Right lobe of liver (tissue), 6 donors: ENCODE measurements around the gene SIM1. TPM values are rescaled to one million over a fixed set of nuclear protein-coding genes. Genes with fewer than 3 reads are reported as not detected.

Source experiments
- ATAC-seq, 4 donors: fragments of 200-7000 bp; cut with Tn5 transposase; one replicate each; pipeline ENCODE4 v1.9.1; 2020; ENCODE audit warnings: mild to moderate bottlenecking in 4 of 4, moderate library complexity in 4 of 4
- DNase-seq, 3 donors: peaks; one replicate each; pipeline ENCODE4 v3.0.0-alpha.2; 2020
- H3K27ac ChIP-seq, 3 donors: fragments of 200-600 bp; one replicate each; pipeline ENCODE4 v1.8.0; 2022
- H3K27me3 ChIP-seq, 2 donors: fragments of 200-600 bp; one replicate each; pipeline ENCODE4 v1.8.0; 2022
- H3K36me3 ChIP-seq, 4 donors: fragments of 200-600 bp; sonication (generic) in 1 of 4; one replicate each; pipeline versions ENCODE4 v1.5.1 to v1.8.0; 2017 to 2022; ENCODE audit warnings: control low read depth in 1 of 4
- H3K4me1 ChIP-seq, 4 donors: fragments of 200-600 bp; sonication (generic) in 1 of 4; one replicate each; pipeline versions ENCODE4 v1.5.1 to v1.8.0; 2017 to 2022; ENCODE audit warnings: control low read depth in 1 of 4
- H3K4me3 ChIP-seq, 3 donors: fragments of 200-600 bp; one replicate each; pipeline ENCODE4 v1.8.0; 2022
- H3K9me3 ChIP-seq, 4 donors: fragments of 200-600 bp; sonication (generic) in 1 of 4; one replicate each; pipeline versions ENCODE4 v1.5.1 to v1.8.0; 2017 to 2022; ENCODE audit warnings: control low read depth in 1 of 4
- POLR2A ChIP-seq: fragments of 450-650 bp; IDR thresholded peaks from one replicate; pipeline ENCODE4 v1.6.1; 2017; ENCODE audit warnings: antibody characterized with exemption, mild to moderate bottlenecking
- WGBS: methylation state at CpG from one replicate; pipeline ENCODE4 v1.1.6; 2018; ENCODE audit warnings: low coverage, low lambda C conversion rate; ENCODE audit not compliant: insufficient coverage; ENCODE audit errors: missing lambda C conversion rate; 5-methylcytosine and 5-hydroxymethylcytosine counted together
- intact Hi-C, 2 donors: fragments of 100-400 bp; cut with DNase I; formaldehyde crosslinking; loops; one replicate each; pipeline versions ENCODE4 v1.11.2 to v1.14.1; 2022
- total RNA-seq, 6 experiments: library from RNA; depleted of rRNA in 2 of 6; stranded (reverse); fragments of >200 nt in 2 of 6; fragmentation: NEBNext Ultra II Directional in 3 of 6; extraction: Animal tissue kit (Norgen Biotek cat#: 25700) in 3 of 6; gene quantifications; one replicate each; pipeline versions ENCODE4 v1.1.0 to v1.2.4, GENCODE V29; 2016 to 2023
- TF ChIP-seq, protein P1 (sequence below), 4 donors: fragments of 200-600 bp in 3 of 4; fragments of 450-650 bp in 1 of 4; IDR thresholded peaks; one replicate each; pipeline versions ENCODE4 v1.5.1 to v1.8.0; 2016 to 2022; ENCODE audit warnings: antibody characterized with exemption in 4 of 4, mild to moderate bottlenecking in 2 of 4
- donor health status: DM: no; HTN: yes; CAD: no.
- donor health status: DM: no; HTN: no; CAD: no.
- donor health status: DM: no; HTN: no; CAD: no.
- donor health status: DM: no; HTN: yes; CAD: no.
- donor health status: DM: no; HTN: yes; CAD: no.

SIM1 gene
- total RNA-seq, 6 experiments from 2014 or later, result 0.04 to 0.07 TPM; not detected in 4

DNA sequence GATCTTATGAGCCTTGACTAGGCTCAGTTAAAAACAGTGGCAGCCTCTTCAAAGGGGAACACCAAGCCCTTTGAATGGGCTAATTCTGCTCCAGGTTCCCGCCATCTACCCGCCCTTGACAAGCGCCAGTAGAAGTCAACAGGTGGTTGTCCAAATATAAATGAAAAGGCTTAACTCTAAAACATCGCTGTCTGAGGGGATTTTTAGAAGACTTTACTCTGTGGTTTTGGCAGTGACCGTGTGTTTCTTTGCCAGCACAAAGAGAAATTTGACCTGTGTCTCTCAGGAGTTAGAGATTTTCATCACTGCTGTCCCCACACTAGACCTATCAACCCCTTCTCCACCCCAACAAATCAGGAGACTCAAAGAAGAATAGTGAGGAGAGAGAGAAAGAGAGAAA lies 19.8 kb upstream of the SIM1 start:
- no peaks in the 10 kb centered on the region for H3K27me3 ChIP-seq
- intact Hi-C loops, result loop anchor here in 1 of 2 donors (10.0 kb wide), 1 partner anchor 370 kb away; no protein-coding TSS in a partner anchor
- DNase-seq (peak in 2 of 3 donors; percentile 47 to 75), ATAC-seq (peak; percentile 62 to 74 (median 66))
- TF ChIP-seq POLR2A, result no peak
- TF ChIP-seq, protein P1, sequence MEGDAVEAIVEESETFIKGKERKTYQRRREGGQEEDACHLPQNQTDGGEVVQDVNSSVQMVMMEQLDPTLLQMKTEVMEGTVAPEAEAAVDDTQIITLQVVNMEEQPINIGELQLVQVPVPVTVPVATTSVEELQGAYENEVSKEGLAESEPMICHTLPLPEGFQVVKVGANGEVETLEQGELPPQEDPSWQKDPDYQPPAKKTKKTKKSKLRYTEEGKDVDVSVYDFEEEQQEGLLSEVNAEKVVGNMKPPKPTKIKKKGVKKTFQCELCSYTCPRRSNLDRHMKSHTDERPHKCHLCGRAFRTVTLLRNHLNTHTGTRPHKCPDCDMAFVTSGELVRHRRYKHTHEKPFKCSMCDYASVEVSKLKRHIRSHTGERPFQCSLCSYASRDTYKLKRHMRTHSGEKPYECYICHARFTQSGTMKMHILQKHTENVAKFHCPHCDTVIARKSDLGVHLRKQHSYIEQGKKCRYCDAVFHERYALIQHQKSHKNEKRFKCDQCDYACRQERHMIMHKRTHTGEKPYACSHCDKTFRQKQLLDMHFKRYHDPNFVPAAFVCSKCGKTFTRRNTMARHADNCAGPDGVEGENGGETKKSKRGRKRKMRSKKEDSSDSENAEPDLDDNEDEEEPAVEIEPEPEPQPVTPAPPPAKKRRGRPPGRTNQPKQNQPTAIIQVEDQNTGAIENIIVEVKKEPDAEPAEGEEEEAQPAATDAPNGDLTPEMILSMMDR (IDR thresholded peaks at IDR 0.05), result no peak
- no peak overlapping the region for H3K4me3 ChIP-seq
- peak overlapping the region; percentile 52 to 70 (median 65) for H3K27ac ChIP-seq
- no peaks in the 10 kb centered on the region for H3K36me3 ChIP-seq
- H3K4me1 ChIP-seq, result peaks cover 0 to 57% (median 22%) of the 10 kb centered on the region in 4 donors
- H3K9me3 ChIP-seq, result no peaks in the 10 kb centered on the region
- WGBS, result 28% methylated on average over 5 of the region's 5 CpGs

- intact Hi-C loops, result loop anchor here in 1 of 2 donors (10.0 kb wide), 1 partner anchor 368 kb away; no protein-coding TSS in a partner anchor
- H3K4me3 ChIP-seq, result no peak overlapping the region
- ATAC-seq (peak; percentile 80 to 90 (median 83)), DNase-seq (peak in 2 of 3 donors; percentile 40 to 70)
- H3K27ac ChIP-seq, result peak overlapping the region; percentile 20 to 61 (median 42)
- H3K4me1 ChIP-seq, result peaks cover 0 to 49% (median 19%) of the 10 kb centered on the region in 4 donors
- 15% methylated on average over 2 of the region's 2 CpGs for WGBS
- no peaks in the 10 kb centered on the region for H3K9me3 ChIP-seq
- TF ChIP-seq POLR2A, result no peak
- TF ChIP-seq, protein P1 (IDR thresholded peaks at IDR 0.05), result no peak
- H3K27me3 ChIP-seq, result no peaks in the 10 kb centered on the region
- no peaks in the 10 kb centered on the region for H3K36me3 ChIP-seq
Measured at GRCh38 chr6:100482698-100483097, 18.0 kb upstream of the SIM1 start.

GRCh38 chr6:100479179-100480035 lies 14.7 kb upstream of the SIM1 start:
- Histone ChIP-seq H3K27me3 (no peaks in the 10 kb centered on the region), H3K9me3 (no peaks in the 10 kb centered on the region), H3K4me3 (no peak overlapping the region), H3K27ac (no peak overlapping the region), H3K36me3 (no peaks in the 10 kb centered on the region), H3K4me1 (peaks cover 0 to 23% (median 7%) of the 10 kb centered on the region in 4 donors)
- ATAC-seq, result peak; percentile 27 to 41 (median 37)
- 59% methylated on average over 2 of the region's 3 CpGs for WGBS
- no peak for DNase-seq
- TF ChIP-seq, protein P1 (IDR thresholded peaks at IDR 0.05), result peak; percentile 64 to 79 (median 72)
- no peak for TF ChIP-seq POLR2A
- intact Hi-C loops, result loop anchor here (10.0 kb wide), 2 partner anchors 355 to 365 kb away; no protein-coding TSS in a partner anchor

DNA sequence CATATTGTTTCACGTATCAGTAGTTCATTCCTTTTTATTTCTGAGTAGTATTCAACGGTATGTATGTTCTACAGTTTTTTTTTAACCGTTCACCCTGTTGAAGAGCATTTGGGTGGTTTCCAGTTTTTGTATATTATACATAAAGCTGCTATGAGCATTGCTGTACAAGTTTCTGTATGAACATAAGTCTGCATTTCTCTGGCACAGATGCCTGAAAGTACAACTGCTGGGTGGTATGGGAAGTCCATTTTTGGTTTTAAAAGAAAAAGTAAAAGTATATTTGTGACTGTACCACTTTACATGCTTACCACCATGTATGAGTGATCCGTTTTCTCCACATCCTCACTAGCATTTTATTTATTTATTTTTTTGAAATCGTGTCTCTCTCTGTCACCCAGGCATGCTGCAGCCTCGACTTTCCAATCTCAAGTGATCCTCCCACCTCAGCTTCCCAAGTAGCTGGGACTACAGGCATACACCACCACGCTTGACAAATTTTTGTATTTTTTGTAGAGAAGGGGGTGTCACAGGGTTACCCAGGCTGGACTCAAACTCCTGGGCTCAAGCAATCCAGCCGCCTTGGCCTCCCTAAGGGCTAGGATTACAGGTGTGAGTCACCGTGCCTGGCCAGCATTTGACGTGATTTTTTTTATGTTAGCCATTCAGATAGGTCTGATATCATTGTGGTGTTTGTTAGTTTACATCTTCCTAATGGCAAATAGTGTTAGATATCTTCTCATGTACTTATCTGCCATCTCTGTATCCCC lies 11.0 kb upstream of the SIM1 start:
- H3K9me3 ChIP-seq, result no peaks in the 10 kb centered on the region
- H3K4me3 ChIP-seq, result no peak overlapping the region
- intact Hi-C loops, result loop anchor here in 1 of 2 donors (10.0 kb wide), 1 partner anchor 351 kb away; no protein-coding TSS in a partner anchor
- WGBS, result 67% methylated on average over 10 of the region's 10 CpGs
- H3K36me3 ChIP-seq, result no peaks in the 10 kb centered on the region
- no peak overlapping the region for H3K27ac ChIP-seq
- DNase-seq, result no peak
- H3K27me3 ChIP-seq, result no peaks in the 10 kb centered on the region
- ATAC-seq, result no peak
- TF ChIP-seq, protein P1 (IDR thresholded peaks at IDR 0.05), result no peak
- no peak for TF ChIP-seq POLR2A
- H3K4me1 ChIP-seq, result no peaks in the 10 kb centered on the region
